HepG2 (cell line): Measurements from ENCODE around the gene SCAMP3.

ENCODE experiments used
- FOXA1 ChIP-seq, 2 experiments: fragments of 450-650 bp in 1 of 2; sonication (generic) in 1 of 2; formaldehyde crosslinking in 1 of 2; IDR thresholded peaks; 2 replicates each; pipeline versions ENCODE4 v1.4.0 to v1.6.1; 2016 to 2020; ENCODE audit warnings: missing genetic modification reagents in 1 of 2
- NCOA2 ChIP-seq: sonication (generic); formaldehyde crosslinking; IDR thresholded peaks from 2 replicates; pipeline ENCODE4 v1.8.0; 2022; ENCODE audit warnings: inconsistent platforms
- RNF2 ChIP-seq: fragments of 450-650 bp; conservative IDR thresholded peaks from 2 replicates; pipeline ENCODE4 v1.6.1; 2016; ENCODE audit warnings: low read depth
- SMC3 ChIP-seq: IDR thresholded peaks from 2 replicates; pipeline ENCODE4 v1.6.1; 2011; ENCODE audit warnings: low read length, improper control_type of control experiment
- TOE1 ChIP-seq: sonication (generic); formaldehyde crosslinking; IDR thresholded peaks from 2 replicates; pipeline ENCODE4 v1.4.0; 2020; ENCODE audit warnings: mild to moderate bottlenecking, missing genetic modification reagents
- ZNF224 ChIP-seq: sonication (generic); formaldehyde crosslinking; IDR thresholded peaks from 2 replicates; pipeline ENCODE4 v1.5.0; 2020; ENCODE audit warnings: mild to moderate bottlenecking, missing genetic modification reagents
- ZNF337 ChIP-seq: sonication (generic); formaldehyde crosslinking; IDR thresholded peaks from 2 replicates; pipeline ENCODE4 v1.5.1; 2020; ENCODE audit warnings: missing genetic modification reagents, low read depth, mild to moderate bottlenecking, borderline replicate concordance
- TF ChIP-seq, protein P1 (sequence below): sonication (generic); formaldehyde crosslinking; IDR thresholded peaks from 2 replicates; pipeline ENCODE4 v1.4.0; 2020; ENCODE audit warnings: mild to moderate bottlenecking, missing genetic modification reagents, borderline replicate concordance
- TF ChIP-seq, protein P2 (sequence below): sonication (generic); formaldehyde crosslinking; IDR thresholded peaks from 2 replicates; pipeline ENCODE4 v1.4.0; 2020; ENCODE audit warnings: low read depth, mild to moderate bottlenecking, missing genetic modification reagents

DNA sequence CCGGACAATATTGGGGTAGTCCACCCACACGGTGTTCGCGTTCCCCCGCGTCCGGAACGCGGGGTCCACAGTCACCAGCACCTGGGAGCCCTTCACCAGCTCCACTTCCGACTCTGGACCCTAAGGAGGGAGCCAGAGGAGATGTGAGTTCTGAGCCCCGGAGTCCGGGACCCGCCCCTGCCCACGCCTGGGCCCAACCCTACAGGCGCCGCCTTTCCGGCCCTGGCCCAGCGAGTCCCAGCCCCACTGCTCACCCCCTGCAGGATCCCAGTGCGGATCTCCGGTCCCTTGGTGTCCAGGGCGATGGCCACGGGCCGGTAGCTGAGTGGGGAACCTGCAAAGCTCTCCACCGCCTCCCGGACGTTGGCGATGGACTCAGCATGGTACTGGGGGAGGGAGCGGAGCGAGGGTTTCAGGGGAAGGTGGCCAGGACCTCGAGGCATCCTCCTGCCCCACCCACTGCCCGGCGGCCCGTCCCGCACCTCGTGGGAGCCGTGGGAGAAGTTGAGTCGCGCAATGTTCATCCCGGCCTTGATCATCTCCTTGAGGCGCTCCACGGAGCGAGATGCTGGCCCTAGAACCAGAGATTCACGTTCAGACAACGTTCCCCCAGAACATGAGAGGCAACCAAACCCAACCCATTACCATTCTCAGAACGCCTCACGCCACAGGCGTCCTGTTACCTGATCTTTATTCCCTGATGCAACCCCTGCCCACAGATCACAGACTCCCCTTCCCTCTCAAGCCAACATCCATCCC, 33.2 kb upstream of the SCAMP3 start:
- TF ChIP-seq, protein P1, sequence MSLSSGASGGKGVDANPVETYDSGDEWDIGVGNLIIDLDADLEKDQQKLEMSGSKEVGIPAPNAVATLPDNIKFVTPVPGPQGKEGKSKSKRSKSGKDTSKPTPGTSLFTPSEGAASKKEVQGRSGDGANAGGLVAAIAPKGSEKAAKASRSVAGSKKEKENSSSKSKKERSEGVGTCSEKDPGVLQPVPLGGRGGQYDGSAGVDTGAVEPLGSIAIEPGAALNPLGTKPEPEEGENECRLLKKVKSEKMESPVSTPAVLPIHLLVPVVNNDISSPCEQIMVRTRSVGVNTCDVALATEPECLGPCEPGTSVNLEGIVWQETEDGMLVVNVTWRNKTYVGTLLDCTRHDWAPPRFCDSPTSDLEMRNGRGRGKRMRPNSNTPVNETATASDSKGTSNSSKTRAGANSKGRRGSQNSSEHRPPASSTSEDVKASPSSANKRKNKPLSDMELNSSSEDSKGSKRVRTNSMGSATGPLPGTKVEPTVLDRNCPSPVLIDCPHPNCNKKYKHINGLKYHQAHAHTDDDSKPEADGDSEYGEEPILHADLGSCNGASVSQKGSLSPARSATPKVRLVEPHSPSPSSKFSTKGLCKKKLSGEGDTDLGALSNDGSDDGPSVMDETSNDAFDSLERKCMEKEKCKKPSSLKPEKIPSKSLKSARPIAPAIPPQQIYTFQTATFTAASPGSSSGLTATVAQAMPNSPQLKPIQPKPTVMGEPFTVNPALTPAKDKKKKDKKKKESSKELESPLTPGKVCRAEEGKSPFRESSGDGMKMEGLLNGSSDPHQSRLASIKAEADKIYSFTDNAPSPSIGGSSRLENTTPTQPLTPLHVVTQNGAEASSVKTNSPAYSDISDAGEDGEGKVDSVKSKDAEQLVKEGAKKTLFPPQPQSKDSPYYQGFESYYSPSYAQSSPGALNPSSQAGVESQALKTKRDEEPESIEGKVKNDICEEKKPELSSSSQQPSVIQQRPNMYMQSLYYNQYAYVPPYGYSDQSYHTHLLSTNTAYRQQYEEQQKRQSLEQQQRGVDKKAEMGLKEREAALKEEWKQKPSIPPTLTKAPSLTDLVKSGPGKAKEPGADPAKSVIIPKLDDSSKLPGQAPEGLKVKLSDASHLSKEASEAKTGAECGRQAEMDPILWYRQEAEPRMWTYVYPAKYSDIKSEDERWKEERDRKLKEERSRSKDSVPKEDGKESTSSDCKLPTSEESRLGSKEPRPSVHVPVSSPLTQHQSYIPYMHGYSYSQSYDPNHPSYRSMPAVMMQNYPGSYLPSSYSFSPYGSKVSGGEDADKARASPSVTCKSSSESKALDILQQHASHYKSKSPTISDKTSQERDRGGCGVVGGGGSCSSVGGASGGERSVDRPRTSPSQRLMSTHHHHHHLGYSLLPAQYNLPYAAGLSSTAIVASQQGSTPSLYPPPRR (CRISPR knock-in tag), result no peak
- TF ChIP-seq, protein P2, sequence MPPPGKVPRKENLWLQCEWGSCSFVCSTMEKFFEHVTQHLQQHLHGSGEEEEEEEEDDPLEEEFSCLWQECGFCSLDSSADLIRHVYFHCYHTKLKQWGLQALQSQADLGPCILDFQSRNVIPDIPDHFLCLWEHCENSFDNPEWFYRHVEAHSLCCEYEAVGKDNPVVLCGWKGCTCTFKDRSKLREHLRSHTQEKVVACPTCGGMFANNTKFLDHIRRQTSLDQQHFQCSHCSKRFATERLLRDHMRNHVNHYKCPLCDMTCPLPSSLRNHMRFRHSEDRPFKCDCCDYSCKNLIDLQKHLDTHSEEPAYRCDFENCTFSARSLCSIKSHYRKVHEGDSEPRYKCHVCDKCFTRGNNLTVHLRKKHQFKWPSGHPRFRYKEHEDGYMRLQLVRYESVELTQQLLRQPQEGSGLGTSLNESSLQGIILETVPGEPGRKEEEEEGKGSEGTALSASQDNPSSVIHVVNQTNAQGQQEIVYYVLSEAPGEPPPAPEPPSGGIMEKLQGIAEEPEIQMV (CRISPR knock-in tag), result no peak
- TF ChIP-seq NCOA2, result no peak
- TF ChIP-seq RNF2, result no peak
- no peak for TF ChIP-seq ZNF224
- no peak for TF ChIP-seq ZNF337
- no peak for TF ChIP-seq TOE1
- no peak for TF ChIP-seq SMC3
- no peak for TF ChIP-seq FOXA1 (IDR thresholded peaks at IDR 0.05)
- no peak for TF ChIP-seq FOXA1 (CRISPR knock-in tag; IDR thresholded peaks at IDR 0.05)
